HepG2 (cell line): Measurements from ENCODE around the gene GRIN3B. TPM values are rescaled to one million over a fixed set of nuclear protein-coding genes. Genes with fewer than 3 reads are reported as not detected.
A peak's percentile ranks its signal among the peaks of the same experiment; 100 is the strongest.

Experiments used
- CBFB ChIP-seq: sonication (generic); formaldehyde crosslinking; IDR thresholded peaks from 2 replicates; pipeline ENCODE4 v1.4.0; 2020; ENCODE audit warnings: missing genetic modification reagents
- FOXM1 ChIP-seq: sonication (generic); formaldehyde crosslinking; IDR thresholded peaks from 2 replicates; pipeline ENCODE4 v1.5.0; 2020; ENCODE audit warnings: missing genetic modification reagents
- GATAD1 ChIP-seq: IDR thresholded peaks from 2 replicates; pipeline ENCODE4 v1.6.1; 2016; ENCODE audit warnings: missing genetic modification reagents, missing compliant biosample characterization
- GRHL1 ChIP-seq: sonication (generic); formaldehyde crosslinking; conservative IDR thresholded peaks from 2 replicates; pipeline ENCODE4 v1.8.0; 2022; ENCODE audit warnings: missing genetic modification reagents
- HNF4A ChIP-seq: sonication (generic); formaldehyde crosslinking; IDR thresholded peaks from 2 replicates; pipeline ENCODE4 v1.4.0; 2020; ENCODE audit warnings: missing genetic modification reagents
- JUND ChIP-seq: sonication (generic); formaldehyde crosslinking; IDR thresholded peaks from 2 replicates; pipeline ENCODE4 v1.8.0; 2022; ENCODE audit warnings: mild to moderate bottlenecking, missing genetic modification reagents
- MTERF4 ChIP-seq: sonication (generic); formaldehyde crosslinking; IDR thresholded peaks from 2 replicates; pipeline ENCODE4 v1.8.0; 2023; ENCODE audit warnings: mild to moderate bottlenecking, missing genetic modification reagents
- MTF2 ChIP-seq: sonication (generic); formaldehyde crosslinking; IDR thresholded peaks from 2 replicates; pipeline ENCODE4 v1.5.0; 2020; ENCODE audit warnings: missing genetic modification reagents, borderline replicate concordance
- PHF20 ChIP-seq: sonication (generic); formaldehyde crosslinking; IDR thresholded peaks from 2 replicates; pipeline ENCODE4 v1.5.0; 2020; ENCODE audit warnings: mild to moderate bottlenecking, missing genetic modification reagents
- TAF15 ChIP-seq: fragments of 200-400 bp; formaldehyde crosslinking; IDR thresholded peaks from one replicate; pipeline ENCODE4 v1.6.1; 2018; ENCODE audit warnings: mild to moderate bottlenecking, low read depth, low read length; ENCODE audit not compliant: poor library complexity, severe bottlenecking
- TBX2 ChIP-seq: sonication (generic); formaldehyde crosslinking; IDR thresholded peaks from 2 replicates; pipeline ENCODE4 v1.5.0; 2020; ENCODE audit warnings: missing genetic modification reagents, mild to moderate bottlenecking, borderline replicate concordance
- ZBTB42 ChIP-seq: sonication (generic); formaldehyde crosslinking; IDR thresholded peaks from 2 replicates; pipeline ENCODE4 v1.5.0; 2020; ENCODE audit warnings: mild to moderate bottlenecking, missing genetic modification reagents
- ZC3H4 ChIP-seq: sonication (generic); formaldehyde crosslinking; IDR thresholded peaks from 2 replicates; pipeline ENCODE4 v1.4.0; 2020; ENCODE audit warnings: missing genetic modification reagents, borderline replicate concordance
- ZEB1 ChIP-seq: IDR thresholded peaks from 2 replicates; pipeline ENCODE4 v1.6.1; 2012; ENCODE audit warnings: mild to moderate bottlenecking, low read depth, inconsistent platforms; ENCODE audit not compliant: insufficient replicate concordance
- ZNF18 ChIP-seq: sonication (generic); formaldehyde crosslinking; IDR thresholded peaks from 2 replicates; pipeline ENCODE4 v1.8.0; 2022; ENCODE audit warnings: mild to moderate bottlenecking, missing genetic modification reagents; ENCODE audit not compliant: insufficient replicate concordance
- ZNF446 ChIP-seq: sonication (generic); formaldehyde crosslinking; IDR thresholded peaks from 2 replicates; pipeline ENCODE4 v1.5.0; 2020; ENCODE audit warnings: mild to moderate bottlenecking, missing genetic modification reagents
- ZNF878 ChIP-seq: sonication (generic); formaldehyde crosslinking; IDR thresholded peaks from 2 replicates; pipeline ENCODE4 v1.8.1; 2023; ENCODE audit warnings: mild to moderate bottlenecking, missing genetic modification reagents, moderate library complexity
- polyA plus RNA-seq, 8 experiments: library from polyadenylated mRNA; depleted of rRNA in 3 of 8; stranded (reverse) in 7 of 8; unstranded in 1 of 8; fragments of >200 nt; fragmentation: Illumina TruSeq in 4 of 8; extraction: Trizol in 4 of 8; gene quantifications; 2 replicates each; pipeline versions ENCODE4 v1.2.1 to v1.2.3, GENCODE V29; 2011 to 2016; ENCODE audit warnings: low read depth in 4 of 8, missing spikeins in 1 of 8, mixed read lengths in 1 of 8; ENCODE audit not compliant: insufficient read depth in 1 of 8
- total RNA-seq, 5 experiments: library from RNA; depleted of rRNA; stranded (reverse); fragments of >200 nt; fragmentation: Illumina TruSeq; extraction: Trizol; gene quantifications; 2 replicates each; pipeline ENCODE4 v1.2.3, GENCODE V29; 2016; ENCODE audit warnings: low read depth in 1 of 5
- TF ChIP-seq, protein P1 (sequence below): IDR thresholded peaks from 2 replicates; pipeline ENCODE4 v1.6.1; 2012; ENCODE audit warnings: inconsistent platforms
- TF ChIP-seq, protein P2 (sequence below): sonication (generic); formaldehyde crosslinking; IDR thresholded peaks from 2 replicates; pipeline ENCODE4; 2020; ENCODE audit warnings: missing genetic modification reagents, mild to moderate bottlenecking, borderline replicate concordance

The GRIN3B gene
- total and polyA plus RNA-seq, 2 of the 13 experiments (the other 11 are each of a cell fraction or from before 2014, with no cell fraction given), result 0.07 to 0.20 TPM

- peak; percentile 93 for TF ChIP-seq ZNF18 (CRISPR knock-in tag)
- TF ChIP-seq, protein P1, sequence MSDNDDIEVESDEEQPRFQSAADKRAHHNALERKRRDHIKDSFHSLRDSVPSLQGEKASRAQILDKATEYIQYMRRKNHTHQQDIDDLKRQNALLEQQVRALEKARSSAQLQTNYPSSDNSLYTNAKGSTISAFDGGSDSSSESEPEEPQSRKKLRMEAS, result peak; percentile 99
- TF ChIP-seq ZC3H4 (CRISPR knock-in tag), result no peak
- no peak for TF ChIP-seq ZNF878 (CRISPR knock-in tag)
- no peak for TF ChIP-seq TAF15
- TF ChIP-seq MTF2 (CRISPR knock-in tag), result no peak
- peak; percentile 86 for TF ChIP-seq ZNF446 (CRISPR knock-in tag)
- no peak for TF ChIP-seq ZBTB42 (CRISPR knock-in tag)
- TF ChIP-seq, protein P2, sequence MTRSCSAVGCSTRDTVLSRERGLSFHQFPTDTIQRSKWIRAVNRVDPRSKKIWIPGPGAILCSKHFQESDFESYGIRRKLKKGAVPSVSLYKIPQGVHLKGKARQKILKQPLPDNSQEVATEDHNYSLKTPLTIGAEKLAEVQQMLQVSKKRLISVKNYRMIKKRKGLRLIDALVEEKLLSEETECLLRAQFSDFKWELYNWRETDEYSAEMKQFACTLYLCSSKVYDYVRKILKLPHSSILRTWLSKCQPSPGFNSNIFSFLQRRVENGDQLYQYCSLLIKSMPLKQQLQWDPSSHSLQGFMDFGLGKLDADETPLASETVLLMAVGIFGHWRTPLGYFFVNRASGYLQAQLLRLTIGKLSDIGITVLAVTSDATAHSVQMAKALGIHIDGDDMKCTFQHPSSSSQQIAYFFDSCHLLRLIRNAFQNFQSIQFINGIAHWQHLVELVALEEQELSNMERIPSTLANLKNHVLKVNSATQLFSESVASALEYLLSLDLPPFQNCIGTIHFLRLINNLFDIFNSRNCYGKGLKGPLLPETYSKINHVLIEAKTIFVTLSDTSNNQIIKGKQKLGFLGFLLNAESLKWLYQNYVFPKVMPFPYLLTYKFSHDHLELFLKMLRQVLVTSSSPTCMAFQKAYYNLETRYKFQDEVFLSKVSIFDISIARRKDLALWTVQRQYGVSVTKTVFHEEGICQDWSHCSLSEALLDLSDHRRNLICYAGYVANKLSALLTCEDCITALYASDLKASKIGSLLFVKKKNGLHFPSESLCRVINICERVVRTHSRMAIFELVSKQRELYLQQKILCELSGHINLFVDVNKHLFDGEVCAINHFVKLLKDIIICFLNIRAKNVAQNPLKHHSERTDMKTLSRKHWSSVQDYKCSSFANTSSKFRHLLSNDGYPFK, result peak; percentile 85; the same call in 1 of the 2 replicates
- peak; percentile 56; the same call in 1 of the 2 replicates for TF ChIP-seq PHF20 (CRISPR knock-in tag)
- no peak for TF ChIP-seq ZEB1
- TF ChIP-seq GRHL1 (CRISPR knock-in tag), result no peak
- peak; percentile 31; the same call in 1 of the 2 replicates for TF ChIP-seq HNF4A
- peak; percentile 79 for TF ChIP-seq TBX2 (CRISPR knock-in tag)
- TF ChIP-seq GATAD1 (CRISPR knock-in tag), result peak; percentile 27; the same call in 1 of the 2 replicates
- TF ChIP-seq JUND (CRISPR knock-in tag), result no peak
- TF ChIP-seq CBFB (CRISPR knock-in tag), result no peak
- peak; percentile 97 for TF ChIP-seq MTERF4 (CRISPR knock-in tag)
- no peak for TF ChIP-seq FOXM1 (CRISPR knock-in tag)
These were observed 51.0 kb downstream of the GRIN3B start (continued) for GRCh38 chr19:1050989-1051788.
